DMS153 (cell line): Measurements from ENCODE around the gene PDE4A.
"Not testable (repeated sequence)": the region's sequence is repeated elsewhere in the genome, so short reads cannot be mapped to it uniquely, and the experiment has no call there.

Source experiments
- DNase-seq: peaks from one replicate; lab custom pipeline; 2025; lab: John Stamatoyannopoulos, UW

Gene PDE4A

DNA sequence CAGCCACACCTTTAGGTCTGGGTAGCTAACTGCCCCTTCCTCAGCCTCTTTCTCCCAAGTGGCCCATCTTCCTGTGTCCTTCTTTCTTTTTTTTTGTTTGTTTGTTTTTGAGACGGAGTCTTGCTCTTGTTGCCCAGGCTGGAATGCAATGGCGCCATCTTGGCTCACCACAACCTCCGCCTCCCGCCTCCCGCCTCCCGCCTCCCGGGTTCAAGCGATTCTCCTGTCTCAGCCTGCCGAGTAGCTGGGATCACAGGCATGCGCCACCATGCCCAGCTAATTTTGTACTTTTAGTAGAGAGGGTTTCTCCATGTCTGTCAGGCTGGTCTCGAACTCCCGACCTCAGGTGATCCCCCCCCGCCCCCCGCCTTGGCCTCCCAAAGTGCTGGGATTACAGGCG, 41.7 kb downstream of the PDE4A start:
- DNase-seq = not testable (repeated sequence)

DNA sequence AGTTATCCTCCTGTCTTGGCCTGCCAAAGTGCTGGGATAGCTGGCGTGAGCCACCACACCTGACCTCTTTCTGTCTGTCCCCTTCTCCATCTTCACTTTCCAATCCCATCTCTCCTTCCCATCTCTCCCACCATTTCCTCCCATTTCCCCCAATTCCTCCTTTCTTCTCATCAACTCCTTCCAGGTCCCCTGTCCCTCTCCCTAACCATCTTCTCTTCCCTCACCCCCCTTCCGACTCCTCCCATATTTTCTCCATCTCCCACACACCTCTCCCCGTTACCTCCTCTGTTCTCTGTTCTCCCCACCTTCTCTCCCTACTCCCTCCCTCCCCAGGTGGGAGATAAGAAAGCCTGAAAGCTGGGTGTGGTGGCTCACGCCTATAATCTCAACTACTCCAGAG, 42.2 kb downstream of the PDE4A start:
- no peak for DNase-seq

DNA sequence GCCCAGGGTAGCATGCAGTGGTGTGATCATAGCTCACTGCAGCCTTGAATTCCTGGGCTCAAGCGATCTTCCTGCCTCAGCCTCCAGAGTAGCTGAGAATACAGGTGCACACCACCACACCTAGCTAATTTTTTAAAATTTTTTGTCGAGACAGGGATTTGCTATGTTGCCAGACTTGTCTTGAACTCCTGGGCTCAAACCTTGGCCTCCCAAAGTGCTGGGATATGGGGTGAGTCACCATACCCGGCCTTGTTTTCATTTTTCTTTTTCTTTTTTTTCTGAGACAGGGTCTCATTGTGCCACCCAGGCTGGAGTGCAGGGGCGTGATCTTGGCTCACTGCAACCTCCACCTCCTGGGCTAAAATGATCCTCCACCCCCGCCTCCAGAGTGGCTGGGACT, 44.1 kb downstream of the PDE4A start:
- DNase-seq = no peak

DNA sequence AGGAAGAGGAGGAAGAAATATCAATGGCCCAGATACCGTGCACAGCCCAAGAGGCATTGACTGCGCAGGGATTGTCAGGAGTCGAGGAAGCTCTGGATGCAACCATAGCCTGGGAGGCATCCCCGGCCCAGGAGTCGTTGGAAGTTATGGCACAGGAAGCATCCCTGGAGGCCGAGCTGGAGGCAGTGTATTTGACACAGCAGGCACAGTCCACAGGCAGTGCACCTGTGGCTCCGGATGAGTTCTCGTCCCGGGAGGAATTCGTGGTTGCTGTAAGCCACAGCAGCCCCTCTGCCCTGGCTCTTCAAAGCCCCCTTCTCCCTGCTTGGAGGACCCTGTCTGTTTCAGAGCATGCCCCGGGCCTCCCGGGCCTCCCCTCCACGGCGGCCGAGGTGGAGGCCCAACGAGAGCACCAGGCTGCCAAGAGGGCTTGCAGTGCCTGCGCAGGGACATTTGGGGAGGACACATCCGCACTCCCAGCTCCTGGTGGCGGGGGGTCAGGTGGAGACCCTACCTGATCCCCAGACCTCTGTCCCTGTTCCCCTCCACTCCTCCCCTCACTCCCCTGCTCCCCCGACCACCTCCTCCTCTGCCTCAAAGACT, 46.9 kb downstream of the PDE4A start:
- no peak for DNase-seq

DNA sequence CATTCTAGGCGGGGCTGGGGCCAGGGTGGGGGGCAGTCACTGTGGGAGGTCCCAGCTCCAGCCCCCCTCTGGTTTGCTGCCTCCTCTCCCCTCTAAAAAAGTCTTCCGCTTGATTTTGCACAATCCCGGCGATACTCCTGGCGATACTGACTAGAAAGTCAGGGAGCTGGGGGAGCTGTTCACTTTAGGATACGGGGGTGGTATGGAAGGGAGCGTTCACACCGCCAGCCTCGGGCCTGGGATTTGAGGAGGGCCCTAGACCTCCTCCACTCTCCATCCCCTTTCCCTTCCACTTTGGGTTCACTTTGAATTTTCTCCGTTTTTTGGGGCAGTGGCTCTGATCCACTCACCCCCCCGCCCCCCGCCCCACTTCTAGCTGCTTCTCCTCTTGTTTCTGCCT, 47.8 kb downstream of the PDE4A start:
- DNase-seq = no peak

DNA sequence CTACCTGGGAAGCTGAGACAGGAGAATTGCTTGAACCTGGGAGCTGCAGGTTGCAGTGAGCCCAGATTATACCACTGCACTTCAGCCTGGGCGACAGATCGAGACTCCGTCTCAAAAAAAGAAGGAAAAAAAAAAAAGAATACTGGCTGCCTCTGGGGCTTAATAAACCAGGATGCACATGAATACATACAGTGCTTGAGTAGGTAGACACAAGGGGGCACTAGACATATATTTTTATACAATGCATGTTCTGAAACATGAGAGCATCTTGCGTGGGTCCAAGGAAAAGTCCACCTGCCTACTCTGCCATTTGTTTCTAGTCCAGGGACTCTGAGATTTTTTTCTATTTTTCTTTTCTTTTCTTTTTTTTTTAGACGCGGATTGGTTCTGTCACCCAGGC, 51.6 kb downstream of the PDE4A start:
- no peak for DNase-seq

DNA sequence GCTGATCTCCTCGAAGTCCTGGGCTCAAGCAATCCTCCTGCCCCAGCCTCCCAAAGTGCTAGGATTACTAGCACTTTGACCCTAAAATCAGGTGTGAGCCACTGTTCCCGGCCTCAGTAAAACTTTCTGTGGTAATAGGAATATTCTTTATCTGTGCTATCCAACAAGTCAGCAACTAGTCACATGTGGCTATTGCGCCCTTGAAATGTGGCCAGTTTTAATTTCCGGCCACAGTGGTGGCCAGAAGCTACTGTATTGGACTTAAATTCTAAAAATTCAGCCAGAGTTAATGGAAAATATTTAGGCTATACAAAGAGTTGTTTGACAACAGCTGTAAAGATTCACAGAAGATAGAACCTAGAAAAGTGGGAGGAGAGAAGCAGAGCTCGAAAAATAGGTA, 52.9 kb downstream of the PDE4A start:
- no peak for DNase-seq

DNA sequence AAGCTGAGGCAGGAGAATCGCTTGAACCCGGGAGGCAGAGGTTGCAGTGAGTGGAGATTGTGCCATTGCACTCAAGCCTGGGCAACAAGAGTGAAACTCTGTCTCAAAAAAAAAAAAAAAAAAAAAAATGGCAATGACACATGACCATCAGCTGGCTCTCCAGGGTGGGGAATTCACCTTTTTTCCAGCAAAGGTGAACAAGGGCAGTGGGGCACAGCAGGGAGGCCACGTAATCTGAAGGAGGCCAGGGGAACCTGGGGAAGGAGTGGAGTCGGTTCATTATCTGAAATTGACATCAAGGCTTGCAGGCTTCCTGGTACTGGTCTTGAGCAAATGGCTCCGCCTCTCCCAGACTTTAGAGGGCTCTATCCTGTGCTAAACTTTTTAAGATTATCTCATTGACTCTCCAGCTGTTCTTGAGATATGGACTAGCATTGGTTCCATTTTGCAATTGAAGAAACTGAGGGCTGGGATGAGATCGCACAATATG, 54.7 kb downstream of the PDE4A start:
- no peak for DNase-seq

DNA sequence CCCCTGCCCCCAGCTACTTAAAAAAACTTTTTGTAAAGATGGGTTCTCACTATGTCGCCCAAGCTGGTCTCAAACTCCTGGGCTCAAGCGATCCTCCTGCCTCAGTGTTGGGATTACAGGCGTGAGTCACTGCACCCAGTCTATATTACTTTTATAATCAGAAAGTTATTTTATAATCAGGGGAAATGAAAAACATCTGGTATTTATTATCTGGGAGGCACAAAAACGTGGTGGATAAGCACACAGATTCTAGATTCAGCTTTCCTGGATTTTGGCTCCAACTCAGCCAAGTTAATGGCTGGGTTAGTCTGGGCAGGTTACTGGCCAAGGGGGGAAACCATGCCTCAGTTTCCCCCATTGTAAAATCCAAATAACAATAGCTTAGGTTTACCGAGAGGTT, 58.1 kb downstream of the PDE4A start:
- DNase-seq = no peak

DNA sequence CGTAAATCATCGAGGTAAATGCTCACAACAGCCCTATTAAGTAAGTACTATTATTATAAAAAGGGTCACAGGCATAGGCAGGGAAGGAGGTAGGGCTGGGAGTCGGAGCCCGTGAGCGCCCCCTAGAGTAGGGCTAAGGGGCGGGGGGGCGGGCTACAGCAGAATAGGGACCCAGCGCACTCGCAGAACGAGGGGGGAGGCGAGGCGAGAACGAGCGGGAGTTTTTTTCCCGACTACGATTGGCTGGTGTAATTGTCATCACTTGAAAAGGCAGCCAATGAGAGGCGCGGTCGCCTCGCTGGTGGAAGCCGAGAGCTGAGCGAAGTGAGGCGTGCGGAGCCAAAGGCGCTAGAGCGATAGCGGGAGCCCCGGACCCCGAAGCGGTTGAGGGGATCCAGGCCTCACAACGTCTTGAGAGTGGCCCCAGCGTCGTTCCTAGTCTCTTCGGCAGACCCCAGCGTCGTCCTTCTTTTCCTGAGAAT, 58.6 kb downstream of the PDE4A start:
- DNase-seq = peak; percentile 92

DNA sequence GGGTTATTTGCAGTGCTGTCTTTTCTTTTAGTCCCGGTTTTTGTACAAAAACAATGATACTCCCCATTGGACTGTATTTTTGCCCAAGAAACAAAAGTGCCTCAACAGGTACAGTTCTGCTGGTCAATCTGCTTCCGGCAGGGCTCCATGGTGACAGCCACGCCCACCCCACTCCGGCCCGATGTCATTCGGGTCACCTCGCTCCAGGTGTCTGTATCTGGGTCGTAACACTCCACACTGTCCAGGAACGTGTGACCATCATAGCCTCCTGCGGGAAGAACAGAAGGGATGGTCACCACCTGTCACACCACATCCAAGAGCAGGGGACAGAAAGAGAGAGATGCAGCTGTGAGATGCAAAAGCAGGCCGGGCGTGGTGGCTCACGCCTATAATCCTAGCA, 66.2 kb downstream of the PDE4A start:
- DNase-seq = no peak

DNA sequence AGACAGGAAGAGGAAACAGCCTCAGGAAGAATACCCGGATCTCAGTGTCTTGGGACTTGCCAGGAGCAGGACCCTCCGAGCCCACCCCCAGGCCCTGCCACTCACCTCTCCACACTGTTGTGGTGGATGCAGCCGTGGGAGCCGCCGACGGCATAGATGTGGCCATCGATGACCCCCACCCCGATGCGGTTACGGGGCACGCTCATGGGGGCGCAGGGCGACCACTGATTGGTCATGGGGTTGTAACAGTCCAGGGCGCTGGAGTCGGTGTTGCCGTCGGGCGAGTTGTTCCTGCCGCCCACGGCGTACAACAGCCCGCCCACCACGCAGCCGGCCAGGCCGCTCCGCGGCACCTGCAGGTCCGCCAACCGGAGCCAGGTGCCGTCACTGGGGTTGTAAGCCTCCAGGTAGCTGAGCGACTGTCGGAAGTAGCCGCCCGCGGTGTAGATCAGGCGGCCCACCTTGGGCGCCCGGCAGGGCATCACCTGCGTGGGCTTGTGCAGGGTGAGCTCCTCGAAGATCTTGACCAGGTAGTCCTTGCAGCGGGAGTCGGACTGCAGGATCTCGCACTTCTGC, 71.2 kb downstream of the PDE4A start:
- no peak for DNase-seq

DNA sequence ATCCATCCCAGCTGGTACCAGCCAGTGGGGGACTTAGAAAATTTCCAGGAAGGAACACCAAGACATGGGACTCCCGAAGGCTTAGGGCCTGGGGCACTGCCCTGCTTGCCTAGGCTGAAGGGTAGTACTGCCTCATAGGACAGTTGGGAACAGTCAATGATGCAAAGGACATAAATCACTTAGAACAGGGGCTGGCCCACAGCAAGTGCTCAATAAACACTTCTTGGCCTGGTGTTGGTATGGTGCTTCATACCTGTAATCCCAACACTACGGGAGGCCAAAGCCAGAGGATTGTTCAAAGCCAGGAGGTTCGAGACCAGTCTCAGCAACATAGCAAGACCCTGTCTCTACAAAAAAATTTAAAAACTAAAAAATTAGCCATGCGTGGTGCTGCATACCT, 77.0 kb downstream of the PDE4A start:
- DNase-seq = no peak

DNA sequence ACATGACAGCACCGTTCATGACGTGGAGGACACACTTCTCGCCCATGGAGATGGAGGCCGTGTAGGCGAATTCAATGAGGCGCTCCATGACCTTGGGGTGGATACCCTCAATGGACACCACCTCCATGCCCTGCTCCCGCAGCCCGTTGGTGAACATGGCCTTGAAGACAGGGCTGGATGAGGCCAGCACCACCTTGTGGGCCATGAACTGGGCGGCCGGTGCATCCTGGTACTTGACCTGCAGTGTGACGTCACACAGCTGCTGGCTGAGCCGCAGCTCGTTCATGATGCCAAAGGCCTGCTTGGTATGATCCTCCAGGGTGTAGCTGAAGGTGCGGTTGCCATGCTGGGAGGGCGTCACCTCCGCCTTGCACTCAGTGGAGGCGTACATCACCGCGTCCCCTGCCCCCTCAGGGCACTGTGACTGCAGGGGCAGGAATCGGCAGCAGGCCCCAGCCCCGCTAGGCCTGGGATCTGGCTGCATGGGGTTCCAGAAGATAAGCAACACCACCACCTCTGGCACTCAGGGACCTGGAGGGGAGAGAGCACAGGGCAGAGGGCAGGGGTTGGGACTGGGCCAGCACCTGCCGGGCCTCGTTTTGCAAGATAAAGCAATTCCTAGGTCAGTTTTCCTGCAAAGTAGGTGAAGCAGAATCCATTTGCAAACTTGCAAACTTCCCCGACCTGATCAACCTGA, 79.4 kb downstream of the PDE4A start:
- DNase-seq = no peak

DNA sequence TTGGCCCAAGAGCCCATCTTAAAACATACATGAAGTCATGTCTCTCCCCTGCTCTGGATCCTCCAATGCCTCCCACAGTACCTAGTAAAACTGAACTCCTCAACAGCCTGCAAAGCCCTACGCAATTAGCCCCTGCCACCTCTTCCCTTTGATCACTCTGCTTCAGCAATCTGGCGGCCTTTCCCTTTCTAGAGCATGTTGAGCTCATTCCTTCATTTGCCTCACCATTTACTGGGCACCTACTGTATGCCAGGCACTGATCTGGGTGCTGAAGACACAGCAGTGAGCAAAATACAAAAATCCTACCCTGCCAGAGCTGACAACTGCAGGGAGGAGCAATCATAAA, 79.9 kb downstream of the PDE4A start:
- DNase-seq = no peak

DNA sequence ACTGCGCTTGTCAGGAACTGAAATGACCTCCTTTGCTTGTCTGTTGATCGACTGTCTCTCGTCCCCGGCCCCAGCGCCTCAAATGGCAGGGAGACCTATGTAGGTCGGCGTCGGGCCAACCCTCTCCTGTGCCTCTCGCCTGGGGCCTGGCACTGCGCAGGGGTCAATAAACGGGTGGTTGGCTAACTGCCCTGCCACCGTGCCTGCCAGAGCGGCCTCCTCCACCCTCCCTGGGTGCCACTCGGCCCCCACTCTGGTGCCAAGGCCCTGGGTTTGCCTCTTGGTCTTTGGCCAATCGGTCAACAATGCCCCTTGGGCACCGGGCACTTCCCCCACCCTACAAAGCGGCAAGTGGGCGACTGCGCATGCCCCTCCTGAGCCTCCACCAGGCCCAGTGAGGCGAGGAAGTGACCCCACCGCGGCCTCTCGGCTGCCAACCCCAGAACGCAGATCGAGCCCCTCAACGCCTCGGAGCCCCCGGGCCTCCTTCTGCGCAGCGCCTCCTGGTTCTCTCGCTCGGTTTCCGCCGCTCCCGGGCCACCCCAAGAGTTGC, 81.7 kb downstream of the PDE4A start:
- DNase-seq = peak; percentile 60

DNA sequence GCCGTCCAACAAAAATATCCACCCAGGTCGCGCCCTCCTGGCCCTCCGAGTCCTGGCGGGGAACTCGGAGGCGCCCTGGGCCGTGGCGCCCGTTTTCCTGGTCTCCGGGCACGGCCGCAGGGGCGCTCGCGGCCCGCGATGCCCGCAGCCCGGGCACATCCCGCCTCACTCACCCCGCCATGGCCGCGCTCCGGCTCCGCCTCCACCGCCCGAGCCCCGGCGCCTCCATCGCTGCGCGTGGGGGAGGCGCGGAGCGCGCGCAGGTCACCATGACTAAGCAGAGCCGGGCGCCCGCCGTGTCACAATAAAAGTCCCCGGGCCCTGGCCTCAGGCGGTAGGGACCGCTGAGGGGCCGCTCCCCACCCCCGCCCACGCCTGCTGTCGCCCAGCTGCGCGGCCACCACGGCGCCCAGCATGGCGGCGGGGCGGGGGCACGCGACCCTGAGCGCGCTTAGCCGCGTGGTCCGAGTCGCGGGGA, 82.2 kb downstream of the PDE4A start:
- DNase-seq = peak; percentile 85

DNA sequence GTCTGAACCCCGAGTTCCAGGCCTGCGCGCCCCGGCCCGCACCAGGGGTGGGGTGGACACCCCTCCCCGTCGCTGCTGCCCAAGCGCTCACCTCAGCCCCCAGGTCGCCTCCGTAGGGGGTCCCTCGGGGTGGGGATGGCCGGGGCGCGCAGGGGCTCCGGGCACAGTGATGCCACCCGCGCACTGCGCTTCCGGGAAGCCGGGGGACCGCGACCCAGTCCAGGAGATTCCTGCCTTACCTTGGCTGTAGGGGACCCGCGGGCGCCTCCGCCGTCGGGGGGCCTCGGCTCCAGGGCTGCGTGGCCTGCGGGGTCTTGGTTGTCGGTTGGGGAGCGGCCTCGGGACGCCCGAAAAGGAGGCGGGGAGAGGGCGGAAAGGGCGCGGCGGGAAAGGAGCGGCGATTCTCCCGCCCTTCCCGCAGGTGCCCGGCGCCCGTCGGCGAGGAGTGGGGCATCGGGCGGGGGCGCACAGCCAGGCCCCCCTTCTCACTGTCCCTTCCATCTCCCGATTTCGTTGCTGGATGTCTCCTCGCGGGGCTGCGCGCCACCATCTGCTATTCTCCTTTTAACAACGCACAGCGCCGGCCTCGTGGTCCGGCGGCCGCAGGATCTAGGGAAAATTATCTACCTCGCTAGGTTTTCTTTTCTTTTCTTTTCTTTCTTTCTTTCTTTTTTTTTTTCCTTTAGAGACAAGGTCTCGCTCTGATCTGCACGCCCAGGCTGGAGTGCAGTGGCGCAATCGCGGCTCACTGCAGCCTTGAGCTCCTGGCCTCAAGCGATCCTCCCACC, 82.9 kb downstream of the PDE4A start, which contains the start of gene KEAP1:
TSS of gene KEAP1 (minus strand) at position 355 of the 788 bp plus-strand sequence. CDS start 3,323 bp downstream, outside the sequence.
- DNase-seq = no peak

DNA sequence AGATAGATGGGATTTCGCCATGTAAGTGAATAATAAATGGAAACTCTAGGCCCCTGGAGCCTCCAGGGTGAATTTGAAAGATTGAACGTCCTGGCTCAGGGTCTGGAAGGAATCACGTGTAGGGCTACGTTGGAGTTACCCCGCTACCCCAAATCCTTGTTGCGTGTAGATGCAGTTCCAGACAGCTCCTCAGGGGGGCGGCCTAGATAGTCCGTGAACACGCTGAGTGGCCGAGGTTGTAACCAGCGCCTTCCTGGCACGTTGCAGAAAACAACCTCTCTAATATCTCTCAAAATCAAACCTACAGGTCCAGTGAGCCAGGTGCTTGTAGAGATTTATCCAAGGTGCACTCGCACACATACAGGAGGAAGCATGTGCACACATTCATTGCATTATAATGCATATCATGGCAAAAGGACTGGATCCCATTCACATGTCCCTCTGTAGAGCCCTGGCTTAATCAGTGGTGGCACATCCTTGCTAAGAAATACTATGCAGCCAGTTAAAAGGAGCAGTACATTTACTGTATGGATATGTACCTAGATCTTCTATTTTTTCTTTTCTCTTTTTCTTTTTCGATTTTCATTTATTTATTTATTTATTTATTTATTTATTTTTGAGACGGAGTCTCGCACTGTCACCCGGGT, 85.4 kb downstream of the PDE4A start:
- no peak for DNase-seq

DNA sequence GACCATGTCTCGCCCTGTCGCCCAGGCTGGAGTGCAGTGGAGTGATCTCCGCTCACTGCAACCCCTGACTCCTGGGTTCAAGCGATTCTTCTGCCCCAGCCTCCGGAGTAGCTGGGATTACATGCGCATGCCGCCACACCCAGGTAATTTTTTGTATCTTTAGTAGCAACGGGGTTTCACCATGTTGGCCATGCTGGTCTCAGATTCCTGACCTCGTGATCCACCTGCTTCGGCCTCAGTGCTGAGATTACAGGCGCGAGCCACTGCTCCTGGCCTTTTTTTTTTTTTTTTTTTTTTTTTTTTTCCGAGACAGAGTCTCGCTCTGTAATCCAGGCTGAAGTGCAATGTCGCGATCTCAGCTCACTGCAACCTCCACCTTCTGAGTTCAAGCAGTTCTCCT, 87.7 kb downstream of the PDE4A start:
- DNase-seq = no peak

DNA sequence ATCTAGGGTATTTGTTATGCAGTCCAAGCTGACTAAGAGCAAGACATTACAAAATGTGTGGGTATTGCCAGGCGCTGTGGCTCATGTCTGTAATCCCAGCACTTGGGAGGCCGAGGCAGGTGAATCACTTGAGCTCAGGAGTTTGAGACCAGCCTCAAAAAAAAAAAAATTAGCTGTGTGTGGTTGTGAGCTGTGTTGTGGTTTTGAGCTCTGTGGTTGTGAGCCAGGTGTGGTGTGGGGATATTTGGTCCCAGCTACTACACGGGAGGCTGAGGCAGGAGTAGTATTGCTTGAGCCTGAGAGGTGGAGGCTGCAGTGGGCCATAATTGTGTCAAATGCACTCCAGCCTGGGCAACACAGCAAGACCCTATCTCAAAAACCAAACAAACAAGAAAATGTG, 88.4 kb downstream of the PDE4A start:
- DNase-seq = no peak
